ENCODE measurements around the gene ATRIP.
"Not testable (repeated sequence)": the region's sequence is repeated elsewhere in the genome, so short reads cannot be mapped to it uniquely, and the experiment has no call there.

The ATRIP gene

GRCh38 chr3:48467110-48467454, 20.5 kb downstream of the ATRIP start:
- DNase-seq (ENCODE audit: low read depth in 4 of 4, low spot score in 1 of 4) = no peak

- DNase-seq (ENCODE audit: low read depth in 4 of 4, low spot score in 1 of 4) = no peak
Measured at GRCh38 chr3:48467473-48468267, 21.1 kb downstream of the ATRIP start.

- no peak for DNase-seq (ENCODE audit: low read depth in 4 of 4, low spot score in 1 of 4)
Measured at GRCh38 chr3:48468329-48468731, 21.8 kb downstream of the ATRIP start.

GRCh38 chr3:48469046-48469915, 22.7 kb downstream of the ATRIP start:
- DNase-seq (ENCODE audit: low read depth in 4 of 4, low spot score in 1 of 4) = no peak

- DNase-seq (ENCODE audit: low read depth in 4 of 4, low spot score in 1 of 4) = no peak
Measured at GRCh38 chr3:48470286-48470685, 23.7 kb downstream of the ATRIP start.

- no peak for DNase-seq (ENCODE audit: low read depth in 4 of 4, low spot score in 1 of 4)
Measured at GRCh38 chr3:48472673-48472922, 26.1 kb downstream of the ATRIP start.

GRCh38 chr3:48472923-48473616, 26.5 kb downstream of the ATRIP start:
- peak; percentile 78 to 97 (median 86) for DNase-seq (ENCODE audit: low read depth in 4 of 4, low spot score in 1 of 4)

GRCh38 chr3:48473617-48473952, 27.0 kb downstream of the ATRIP start:
- no peak for DNase-seq (ENCODE audit: low read depth in 4 of 4, low spot score in 1 of 4)

GRCh38 chr3:48474031-48474430, 27.5 kb downstream of the ATRIP start:
- DNase-seq (ENCODE audit: low read depth in 4 of 4, low spot score in 1 of 4) = not testable (repeated sequence)

GRCh38 chr3:48474619-48475018, 28.1 kb downstream of the ATRIP start:
- no peak for DNase-seq (ENCODE audit: low read depth in 4 of 4, low spot score in 1 of 4)

- DNase-seq (ENCODE audit: low read depth in 4 of 4, low spot score in 1 of 4) = no peak
Measured at GRCh38 chr3:48475188-48475587, 28.7 kb downstream of the ATRIP start.

- no peak for DNase-seq (ENCODE audit: low read depth in 4 of 4, low spot score in 1 of 4)
Measured at GRCh38 chr3:48476426-48477053, 30.0 kb downstream of the ATRIP start.

- DNase-seq (ENCODE audit: low read depth in 4 of 4, low spot score in 1 of 4) = no peak
Measured at GRCh38 chr3:48477959-48478520, 31.5 kb downstream of the ATRIP start.

GRCh38 chr3:48478626-48479555, 32.4 kb downstream of the ATRIP start:
- DNase-seq (ENCODE audit: low read depth in 4 of 4, low spot score in 1 of 4) = no peak

GRCh38 chr3:48480891-48481290, 34.4 kb downstream of the ATRIP start:
- not testable (repeated sequence) for DNase-seq (ENCODE audit: low read depth in 4 of 4, low spot score in 1 of 4)

- not testable (repeated sequence) for DNase-seq (ENCODE audit: low read depth in 4 of 4, low spot score in 1 of 4)
Measured at GRCh38 chr3:48482822-48483221, 36.3 kb downstream of the ATRIP start.

GRCh38 chr3:48486952-48487351, 40.4 kb downstream of the ATRIP start:
- no peak for DNase-seq (ENCODE audit: low read depth in 4 of 4, low spot score in 1 of 4)

- no peak for DNase-seq (ENCODE audit: low read depth in 4 of 4, low spot score in 1 of 4)
Measured at GRCh38 chr3:48492461-48493202, 46.1 kb downstream of the ATRIP start.

- DNase-seq (ENCODE audit: low read depth in 4 of 4, low spot score in 1 of 4) = no peak
Measured at GRCh38 chr3:48493203-48493501, 46.6 kb downstream of the ATRIP start.

GRCh38 chr3:48500656-48501055, 54.1 kb downstream of the ATRIP start:
- no peak for DNase-seq (ENCODE audit: low read depth in 4 of 4, low spot score in 1 of 4)

Data from stimulated activated CD4-positive, alpha-beta T cell treated with anti-CD3 and anti-CD28 coated beads, Interleukin-1b, Interleukin-23, amount 100 ng/mL, for 24 hours (primary cell).